ENCODE measurements around the gene PPM1B. TPM values are rescaled to one million over a fixed set of nuclear protein-coding genes. Genes with fewer than 3 reads are reported as not detected.
"Not testable (repeated sequence)": the region's sequence is repeated elsewhere in the genome, so short reads cannot be mapped to it uniquely, and the experiment has no call there.

Gene PPM1B
- total and polyA plus RNA-seq, 8 donors, result 37.5 to 66.2 (median 57.0) TPM

DNA sequence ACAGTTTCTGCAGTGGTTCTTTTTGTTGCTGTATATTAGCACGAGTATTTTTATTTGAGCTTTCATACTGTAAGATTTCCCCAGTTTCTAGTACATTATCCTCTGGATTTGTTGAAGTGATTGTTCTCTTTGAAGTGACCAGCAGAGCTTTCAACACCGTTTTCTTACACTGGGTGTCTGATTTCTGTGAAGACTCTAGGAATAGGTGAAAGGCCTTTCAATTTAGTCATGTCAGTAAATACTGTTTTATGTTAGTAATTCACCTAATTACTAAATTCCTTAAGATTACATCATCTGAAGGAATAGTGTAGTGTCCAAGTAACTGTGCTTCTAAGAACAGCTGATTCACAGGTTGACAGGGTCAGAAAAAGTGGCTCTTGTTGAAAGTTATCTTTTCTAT, 2.3 kb downstream of the PPM1B start:
- ATAC-seq, result no peak
- peaks cover 21 to 53% of the 10 kb centered on the region in 2 donors for H3K4me1 ChIP-seq
- TF ChIP-seq, protein P1, sequence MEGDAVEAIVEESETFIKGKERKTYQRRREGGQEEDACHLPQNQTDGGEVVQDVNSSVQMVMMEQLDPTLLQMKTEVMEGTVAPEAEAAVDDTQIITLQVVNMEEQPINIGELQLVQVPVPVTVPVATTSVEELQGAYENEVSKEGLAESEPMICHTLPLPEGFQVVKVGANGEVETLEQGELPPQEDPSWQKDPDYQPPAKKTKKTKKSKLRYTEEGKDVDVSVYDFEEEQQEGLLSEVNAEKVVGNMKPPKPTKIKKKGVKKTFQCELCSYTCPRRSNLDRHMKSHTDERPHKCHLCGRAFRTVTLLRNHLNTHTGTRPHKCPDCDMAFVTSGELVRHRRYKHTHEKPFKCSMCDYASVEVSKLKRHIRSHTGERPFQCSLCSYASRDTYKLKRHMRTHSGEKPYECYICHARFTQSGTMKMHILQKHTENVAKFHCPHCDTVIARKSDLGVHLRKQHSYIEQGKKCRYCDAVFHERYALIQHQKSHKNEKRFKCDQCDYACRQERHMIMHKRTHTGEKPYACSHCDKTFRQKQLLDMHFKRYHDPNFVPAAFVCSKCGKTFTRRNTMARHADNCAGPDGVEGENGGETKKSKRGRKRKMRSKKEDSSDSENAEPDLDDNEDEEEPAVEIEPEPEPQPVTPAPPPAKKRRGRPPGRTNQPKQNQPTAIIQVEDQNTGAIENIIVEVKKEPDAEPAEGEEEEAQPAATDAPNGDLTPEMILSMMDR (IDR thresholded peaks at IDR 0.05), result no peak
- intact Hi-C loops (cut with DNase I), result no loop called here
- no peaks in the 10 kb centered on the region for H3K27me3 ChIP-seq
- no peaks in the 10 kb centered on the region for H3K9me3 ChIP-seq
- peak in 2 of 4 donors; percentile 24 to 25 for DNase-seq
- no peaks in the 10 kb centered on the region for H3K36me3 ChIP-seq
- H3K4me3 ChIP-seq, result peak overlapping the region in 1 of 2 donors; percentile 97
- peak overlapping the region; percentile 92 to 96 for H3K27ac ChIP-seq

DNA sequence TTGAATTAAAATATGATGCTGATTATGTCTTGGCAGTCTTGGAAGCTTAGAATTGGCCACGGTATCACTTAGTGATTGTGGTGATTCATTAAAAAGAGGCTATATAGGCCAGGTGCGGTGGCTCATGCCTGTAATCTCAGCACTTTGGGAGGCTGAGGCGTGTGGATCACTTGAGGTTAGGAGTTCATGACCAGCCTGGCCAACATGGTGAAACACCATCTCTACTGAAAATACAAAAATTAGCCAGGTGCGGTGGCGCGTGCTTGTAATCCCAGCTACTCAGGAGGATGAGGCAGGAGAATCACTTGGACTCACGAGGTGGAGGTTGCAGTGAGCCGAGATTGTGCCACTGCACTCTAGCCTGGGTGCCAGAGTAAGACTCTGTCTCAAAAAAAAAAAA, 2.8 kb downstream of the PPM1B start:
- H3K4me3 ChIP-seq, result peak overlapping the region in 1 of 2 donors; percentile 97
- H3K27ac ChIP-seq; H3K27me3 ChIP-seq; ATAC-seq; DNase-seq; intact Hi-C loops (cut with DNase I); H3K9me3 ChIP-seq; H3K36me3 ChIP-seq: not testable (repeated sequence)
- H3K4me1 ChIP-seq, result peaks cover 21 to 57% of the 10 kb centered on the region in 2 donors

DNA sequence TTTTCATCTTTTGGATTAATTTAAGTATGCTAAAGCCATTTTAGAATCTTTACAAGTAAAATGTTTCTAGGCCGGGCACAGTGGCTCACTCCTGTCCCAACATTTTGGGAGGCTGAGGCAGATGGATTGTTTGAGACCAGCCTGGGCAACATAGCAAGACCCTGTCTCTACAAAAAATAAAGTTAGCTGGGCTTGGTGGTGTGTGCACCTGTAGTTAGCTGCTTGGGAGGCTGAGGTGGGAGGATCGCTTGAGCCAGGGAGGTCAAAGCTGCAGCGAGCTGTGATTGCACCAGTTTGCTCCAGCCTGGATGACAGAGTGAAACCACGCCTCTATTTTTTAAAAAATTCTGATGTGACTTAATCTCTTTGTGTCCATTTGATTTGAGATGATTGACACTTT, 3.9 kb downstream of the PPM1B start:
- no peak for DNase-seq
- no peaks in the 10 kb centered on the region for H3K36me3 ChIP-seq
- H3K27me3 ChIP-seq, result no peaks in the 10 kb centered on the region
- ATAC-seq, result no peak
- no peaks in the 10 kb centered on the region for H3K9me3 ChIP-seq
- TF ChIP-seq, protein P1 (IDR thresholded peaks at IDR 0.05), result no peak
- intact Hi-C loops (cut with DNase I), result no loop called here
- H3K4me3 ChIP-seq, result no peak overlapping the region
- no peak overlapping the region for H3K27ac ChIP-seq
- peaks cover 23 to 66% of the 10 kb centered on the region in 2 donors for H3K4me1 ChIP-seq

DNA sequence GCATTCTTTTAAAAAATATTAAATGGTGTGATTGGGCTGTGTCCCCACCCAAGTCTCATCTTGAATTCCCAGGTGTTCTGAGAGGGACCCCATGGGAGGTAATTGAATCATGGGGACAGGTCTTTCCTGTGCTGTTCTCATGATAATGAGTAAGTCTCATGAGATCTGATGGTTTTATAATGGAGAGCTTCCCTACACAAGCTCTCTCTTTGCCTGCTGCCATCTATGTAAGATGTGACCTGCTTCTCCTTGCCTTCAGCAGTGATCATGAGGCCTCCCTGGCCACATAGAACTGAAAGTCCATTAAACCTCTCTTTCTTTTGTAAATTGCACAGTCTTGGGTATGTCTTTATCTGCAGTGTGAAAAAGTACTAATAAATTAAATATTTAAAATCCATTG, 10.3 kb downstream of the PPM1B start:
- TF ChIP-seq, protein P1 (IDR thresholded peaks at IDR 0.05), result no peak
- Histone ChIP-seq H3K36me3 (no peaks in the 10 kb centered on the region), H3K27me3 (no peaks in the 10 kb centered on the region), H3K9me3 (no peaks in the 10 kb centered on the region), H3K4me1 (peaks cover 12 to 57% of the 10 kb centered on the region in 2 donors), H3K4me3 (no peak overlapping the region), H3K27ac (no peak overlapping the region)
- ATAC-seq (no peak), DNase-seq (no peak)
- intact Hi-C loops (cut with DNase I), result no loop called here

DNA sequence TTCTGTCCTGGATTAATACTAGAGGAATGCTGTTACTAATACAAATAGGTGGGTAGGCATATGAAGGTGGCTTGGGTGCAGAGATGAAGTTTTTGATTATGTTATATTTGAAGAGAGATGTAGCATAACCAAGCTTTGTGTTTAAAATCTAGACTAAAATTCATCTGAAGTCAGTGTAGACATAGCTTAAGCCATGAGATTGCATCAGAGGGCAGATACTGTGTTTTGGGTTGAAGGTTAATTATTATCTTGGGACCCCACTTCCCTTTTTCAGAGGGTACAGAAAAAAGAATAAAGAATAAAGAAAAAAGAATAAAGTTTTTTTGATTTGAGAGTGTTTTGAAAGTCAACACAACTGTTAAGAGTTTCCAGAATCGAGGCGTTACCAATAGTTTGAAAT, 13.0 kb downstream of the PPM1B start:
- Histone ChIP-seq H3K36me3 (no peaks in the 10 kb centered on the region), H3K4me1 (peaks cover 6 to 69% of the 10 kb centered on the region in 2 donors), H3K9me3 (no peaks in the 10 kb centered on the region), H3K27me3 (no peaks in the 10 kb centered on the region), H3K27ac (no peak overlapping the region), H3K4me3 (no peak overlapping the region)
- TF ChIP-seq, protein P1 (IDR thresholded peaks at IDR 0.05), result no peak
- DNase-seq, result no peak
- intact Hi-C loops (cut with DNase I), result no loop called here
- ATAC-seq, result no peak

DNA sequence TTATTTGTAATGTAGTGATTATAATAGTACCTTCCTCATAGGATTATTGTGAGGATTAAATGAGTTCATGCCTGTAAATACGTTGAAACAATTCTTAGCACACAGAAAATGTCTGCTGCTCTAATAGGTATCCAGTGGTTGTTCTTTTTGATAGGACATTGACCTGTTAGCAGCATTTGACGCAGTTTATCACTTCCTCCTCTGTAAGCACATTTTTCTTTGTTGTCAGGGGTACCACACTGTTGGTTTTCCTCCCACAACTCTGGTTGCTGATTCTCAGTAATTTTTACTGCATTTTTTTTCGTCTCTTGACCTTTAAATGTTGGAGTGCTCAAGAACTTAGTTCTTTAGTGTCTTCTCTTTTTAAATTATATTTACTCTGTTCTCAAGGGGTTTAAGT, 15.4 kb downstream of the PPM1B start:
- Histone ChIP-seq H3K4me1 (peaks cover 0 to 80% of the 10 kb centered on the region in 2 donors), H3K27ac (no peak overlapping the region), H3K9me3 (no peaks in the 10 kb centered on the region), H3K27me3 (no peaks in the 10 kb centered on the region), H3K4me3 (no peak overlapping the region), H3K36me3 (no peaks in the 10 kb centered on the region)
- intact Hi-C loops (cut with DNase I), result no loop called here
- ATAC-seq (peak; percentile 16), DNase-seq (no peak)
- TF ChIP-seq, protein P1 (IDR thresholded peaks at IDR 0.05), result no peak

Measured in left lung (tissue), 10 donors.